WTC11 (cell line): ENCODE measurements around the gene GNAZ. TPM values are rescaled to one million over a fixed set of nuclear protein-coding genes. Genes with fewer than 3 reads are reported as not detected.

Experiments
- ATAC-seq: fragments of 200-7000 bp; cut with Tn5 transposase; 2 replicates; pipeline ENCODE4 v1.10.0; 2021; ENCODE audit warnings: mild to moderate bottlenecking, moderate library complexity
- CTCF ChIA-PET: fragments of 300-600 bp; sonication (Branson Sonifier 250); formaldehyde crosslinking; loops from one replicate; lab custom pipeline; 2021; ENCODE audit warnings: antibody characterized with exemption; lab: Charles Lee
- POLR2A ChIA-PET: fragments of 350-600 bp; sonication (Branson Sonifier 250); formaldehyde crosslinking; loops from one replicate; lab custom pipeline; 2021; ENCODE audit warnings: antibody characterized with exemption; lab: Charles Lee
- DNase-seq: peaks from one replicate; pipeline ENCODE4 v3.0.0; 2021; ENCODE audit warnings: low spot score
- H3K27ac Mint-ChIP-seq: 2 replicates; pipeline ENCODE4 v1.8.0; 2021; ENCODE audit warnings: mixed read lengths
- H3K27me3 Mint-ChIP-seq: 2 replicates; pipeline ENCODE4 v1.8.0; 2021; ENCODE audit warnings: low read depth, mild to moderate bottlenecking, moderate library complexity, mixed read lengths
- H3K36me3 Mint-ChIP-seq: 2 replicates; pipeline ENCODE4 v1.8.0; 2021; ENCODE audit warnings: mixed read lengths
- H3K4me1 Mint-ChIP-seq: 2 replicates; pipeline ENCODE4 v1.8.0; 2022; ENCODE audit warnings: mixed read lengths
- H3K4me3 Mint-ChIP-seq: 2 replicates; pipeline ENCODE4 v1.8.0; 2021; ENCODE audit warnings: mild to moderate bottlenecking, moderate library complexity, mixed read lengths
- H3K9me3 Mint-ChIP-seq: 2 replicates; pipeline ENCODE4 v1.8.0; 2021; ENCODE audit warnings: mixed read lengths
- ATF1 ChIP-seq: sonication (generic); formaldehyde crosslinking; IDR thresholded peaks from 2 replicates; pipeline ENCODE4 v1.8.1; 2023; ENCODE audit warnings: mild to moderate bottlenecking, moderate library complexity, missing genetic modification reagents
- CREB1 ChIP-seq: sonication (generic); formaldehyde crosslinking; IDR thresholded peaks from 2 replicates; pipeline ENCODE4 v1.8.0; 2023; ENCODE audit warnings: mild to moderate bottlenecking, missing genetic modification reagents
- CREM ChIP-seq: sonication (generic); formaldehyde crosslinking; IDR thresholded peaks from 2 replicates; pipeline ENCODE4 v1.8.1; 2022; ENCODE audit warnings: mild to moderate bottlenecking, missing genetic modification reagents, moderate library complexity
- FOXP1 ChIP-seq: sonication (generic); formaldehyde crosslinking; IDR thresholded peaks from 2 replicates; pipeline ENCODE4 v1.8.0; 2022; ENCODE audit warnings: missing genetic modification reagents, mild to moderate bottlenecking, moderate library complexity, borderline replicate concordance
- GABPB1 ChIP-seq: sonication (generic); formaldehyde crosslinking; IDR thresholded peaks from 2 replicates; pipeline ENCODE4 v1.8.1; 2023; ENCODE audit warnings: mild to moderate bottlenecking, missing genetic modification reagents
- HMGA2 ChIP-seq: fragments of 250-450 bp; sonication (Bioruptor Pico); IDR thresholded peaks from 2 replicates; pipeline ENCODE4 v1.4.0; 2021; ENCODE audit warnings: mild to moderate bottlenecking, moderate library complexity
- JAZF1 ChIP-seq: fragments of 250-450 bp; sonication (Bioruptor Pico); IDR thresholded peaks from 2 replicates; pipeline ENCODE4 v1.9.0; 2021; ENCODE audit warnings: moderate library complexity, mild to moderate bottlenecking, inconsistent platforms
- NFE2L1 ChIP-seq: sonication (generic); formaldehyde crosslinking; IDR thresholded peaks from 2 replicates; pipeline ENCODE4 v1.8.1; 2023; ENCODE audit warnings: missing genetic modification reagents
- NR3C1 ChIP-seq: sonication (generic); formaldehyde crosslinking; conservative IDR thresholded peaks from 2 replicates; pipeline ENCODE4 v1.8.1; 2023; ENCODE audit warnings: low read depth, mild to moderate bottlenecking, missing genetic modification reagents
- PRRX2 ChIP-seq: fragments of 250-450 bp; sonication (Bioruptor Pico); IDR thresholded peaks from 2 replicates; pipeline ENCODE4 v1.8.0; 2021; ENCODE audit warnings: mild to moderate bottlenecking
- RELA ChIP-seq: sonication (generic); formaldehyde crosslinking; IDR thresholded peaks from 2 replicates; pipeline ENCODE4 v1.8.1; 2022; ENCODE audit warnings: missing genetic modification reagents, mild to moderate bottlenecking, borderline replicate concordance
- TCF7 ChIP-seq: sonication (generic); formaldehyde crosslinking; IDR thresholded peaks from 2 replicates; pipeline ENCODE4 v1.8.0; 2022; ENCODE audit warnings: mild to moderate bottlenecking, low read depth, missing genetic modification reagents, moderate library complexity
- ZBTB21 ChIP-seq: sonication (generic); formaldehyde crosslinking; IDR thresholded peaks from 2 replicates; pipeline ENCODE4 v1.8.1; 2023; ENCODE audit warnings: mild to moderate bottlenecking, missing genetic modification reagents, borderline replicate concordance
- ZNF138 ChIP-seq: sonication (generic); formaldehyde crosslinking; conservative IDR thresholded peaks from 2 replicates; pipeline ENCODE4 v1.8.1; 2022; ENCODE audit warnings: mild to moderate bottlenecking, moderate library complexity, missing genetic modification reagents
- ZNF219 ChIP-seq: sonication (generic); formaldehyde crosslinking; IDR thresholded peaks from 2 replicates; pipeline ENCODE4 v1.8.0; 2023; ENCODE audit warnings: missing genetic modification reagents, mild to moderate bottlenecking, borderline replicate concordance
- ZNF416 ChIP-seq: fragments of 250-450 bp; sonication (Bioruptor Pico); IDR thresholded peaks from 2 replicates; pipeline ENCODE4 v1.9.0; 2021; ENCODE audit warnings: mild to moderate bottlenecking, inconsistent platforms
- ZNF671 ChIP-seq: fragments of 250-450 bp; sonication (Bioruptor Pico); IDR thresholded peaks from 2 replicates; pipeline ENCODE4 v1.8.0; 2021; ENCODE audit warnings: mild to moderate bottlenecking
- total RNA-seq: library from RNA; stranded (reverse); gene quantifications from 3 replicates; pipeline ENCODE4 v1.2.3, GENCODE V29; 2021
- TF ChIP-seq, protein P1 (sequence below): sonication (generic); formaldehyde crosslinking; IDR thresholded peaks from 2 replicates; pipeline ENCODE4 v1.8.0; 2023; ENCODE audit warnings: mild to moderate bottlenecking, missing genetic modification reagents
- TF ChIP-seq, protein P2 (sequence below): sonication (generic); formaldehyde crosslinking; IDR thresholded peaks from 2 replicates; pipeline ENCODE4 v1.8.0; 2022; ENCODE audit warnings: missing genetic modification reagents
- TF ChIP-seq, protein P3 (sequence below): fragments of 250-450 bp; sonication (Bioruptor Pico); IDR thresholded peaks from 2 replicates; pipeline ENCODE4 v1.9.0; 2021; ENCODE audit warnings: moderate library complexity, mild to moderate bottlenecking, inconsistent platforms, borderline replicate concordance
- TF ChIP-seq, protein P4 (sequence below): sonication (generic); formaldehyde crosslinking; IDR thresholded peaks from 2 replicates; pipeline ENCODE4 v1.8.0; 2022; ENCODE audit warnings: mild to moderate bottlenecking, missing genetic modification reagents

The GNAZ gene
- total RNA-seq, 1 experiment from 2014 or later: 9.9 TPM

DNA sequence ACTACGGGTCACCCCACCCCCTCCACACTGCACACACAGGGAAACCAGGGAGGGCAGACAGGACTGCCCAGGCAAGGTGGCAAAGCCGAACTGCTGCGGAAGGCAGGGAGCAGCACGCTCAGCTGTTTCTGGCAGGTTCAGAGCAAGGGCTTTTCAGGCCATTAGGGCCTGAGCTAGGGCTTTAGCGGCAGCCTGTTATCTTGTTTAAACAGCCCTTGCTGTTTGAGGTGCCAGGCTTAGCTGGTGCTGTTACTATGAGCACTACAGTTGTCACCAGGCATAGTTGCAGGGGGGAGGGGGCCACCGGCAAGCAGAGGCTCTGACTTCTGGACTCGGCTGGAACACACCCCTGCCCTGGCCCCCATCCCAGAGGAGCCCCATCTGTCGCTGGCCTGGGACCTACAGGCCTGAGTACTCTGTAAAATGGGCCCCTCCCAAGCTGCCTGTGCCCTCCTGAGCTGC lies 36.6 kb downstream of the GNAZ start:
- ATAC-seq: no peak

DNA sequence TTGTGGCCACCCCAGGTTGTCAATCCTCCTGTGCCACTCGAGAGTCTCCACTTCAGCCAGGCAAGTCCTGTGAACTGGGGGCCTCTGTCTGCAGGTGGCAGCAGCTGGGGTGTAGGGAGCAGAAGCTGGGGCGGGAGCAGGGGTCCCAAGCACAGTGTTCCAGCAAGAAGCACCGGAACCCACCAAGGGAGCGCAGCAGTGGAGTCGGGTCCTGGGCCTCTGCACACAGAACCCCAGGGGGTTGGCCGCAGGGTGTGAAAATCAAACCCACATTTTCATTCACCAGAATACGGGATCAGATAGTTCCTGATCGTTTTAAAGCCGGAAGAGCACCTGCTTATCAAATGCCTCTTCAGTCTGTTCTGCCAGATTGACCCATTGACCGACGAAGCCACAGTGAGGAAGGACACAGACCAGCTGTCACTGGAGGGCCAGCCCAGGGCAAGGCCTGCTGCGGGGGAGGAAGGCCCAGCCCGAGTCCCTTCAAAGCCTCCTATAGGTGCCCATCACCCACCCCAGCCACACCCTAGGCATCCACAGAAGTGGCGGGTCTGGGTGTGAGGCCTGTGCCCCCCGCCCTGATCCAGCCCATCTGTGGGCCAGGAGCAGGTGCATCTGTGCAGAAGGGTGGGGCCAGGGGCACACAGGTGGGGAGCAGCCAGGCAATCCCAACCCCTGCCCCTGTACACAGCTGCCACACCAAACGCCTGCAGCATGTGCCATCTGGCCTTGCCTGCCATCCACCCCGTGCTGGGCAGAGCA lies 37.3 kb downstream of the GNAZ start:
- TF ChIP-seq FOXP1 (CRISPR knock-in tag) (no peak), TCF7 (no peak)
- CTCF ChIA-PET: interaction anchor here (0.5 to 2.9 kb wide), 2 partner anchors 27 to 148 kb away, joined by 3 to 9 read pairs; no protein-coding TSS in a partner anchor
- no peaks in the 10 kb centered on the region for H3K36me3 Mint-ChIP-seq
- DNase-seq: no peak
- H3K27ac Mint-ChIP-seq: no peak overlapping the region
- H3K9me3 Mint-ChIP-seq: no peaks in the 10 kb centered on the region
- POLR2A ChIA-PET: no interaction called here
- H3K27me3 Mint-ChIP-seq: no peaks in the 10 kb centered on the region
- no peak for ATAC-seq
- H3K4me1 Mint-ChIP-seq: no peaks in the 10 kb centered on the region
- no peak overlapping the region for H3K4me3 Mint-ChIP-seq

More for the DNA sequence above, 36.6 kb downstream of the GNAZ start:
- TF ChIP-seq ZNF416 (CRISPR knock-in tag): no peak
- TF ChIP-seq, protein P1, sequence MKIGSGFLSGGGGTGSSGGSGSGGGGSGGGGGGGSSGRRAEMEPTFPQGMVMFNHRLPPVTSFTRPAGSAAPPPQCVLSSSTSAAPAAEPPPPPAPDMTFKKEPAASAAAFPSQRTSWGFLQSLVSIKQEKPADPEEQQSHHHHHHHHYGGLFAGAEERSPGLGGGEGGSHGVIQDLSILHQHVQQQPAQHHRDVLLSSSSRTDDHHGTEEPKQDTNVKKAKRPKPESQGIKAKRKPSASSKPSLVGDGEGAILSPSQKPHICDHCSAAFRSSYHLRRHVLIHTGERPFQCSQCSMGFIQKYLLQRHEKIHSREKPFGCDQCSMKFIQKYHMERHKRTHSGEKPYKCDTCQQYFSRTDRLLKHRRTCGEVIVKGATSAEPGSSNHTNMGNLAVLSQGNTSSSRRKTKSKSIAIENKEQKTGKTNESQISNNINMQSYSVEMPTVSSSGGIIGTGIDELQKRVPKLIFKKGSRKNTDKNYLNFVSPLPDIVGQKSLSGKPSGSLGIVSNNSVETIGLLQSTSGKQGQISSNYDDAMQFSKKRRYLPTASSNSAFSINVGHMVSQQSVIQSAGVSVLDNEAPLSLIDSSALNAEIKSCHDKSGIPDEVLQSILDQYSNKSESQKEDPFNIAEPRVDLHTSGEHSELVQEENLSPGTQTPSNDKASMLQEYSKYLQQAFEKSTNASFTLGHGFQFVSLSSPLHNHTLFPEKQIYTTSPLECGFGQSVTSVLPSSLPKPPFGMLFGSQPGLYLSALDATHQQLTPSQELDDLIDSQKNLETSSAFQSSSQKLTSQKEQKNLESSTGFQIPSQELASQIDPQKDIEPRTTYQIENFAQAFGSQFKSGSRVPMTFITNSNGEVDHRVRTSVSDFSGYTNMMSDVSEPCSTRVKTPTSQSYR: no peak
- Mint-ChIP-seq H3K4me3 (no peak overlapping the region), H3K4me1 (no peaks in the 10 kb centered on the region), H3K27me3 (no peaks in the 10 kb centered on the region), H3K27ac (no peak overlapping the region), H3K36me3 (no peaks in the 10 kb centered on the region), H3K9me3 (no peaks in the 10 kb centered on the region)
- no peak for DNase-seq
- CTCF ChIA-PET: interaction anchor here (2.0 kb wide), 1 partner anchor 147 kb away, joined by 8 read pairs; no protein-coding TSS in a partner anchor
- POLR2A ChIA-PET: no interaction called here

DNA sequence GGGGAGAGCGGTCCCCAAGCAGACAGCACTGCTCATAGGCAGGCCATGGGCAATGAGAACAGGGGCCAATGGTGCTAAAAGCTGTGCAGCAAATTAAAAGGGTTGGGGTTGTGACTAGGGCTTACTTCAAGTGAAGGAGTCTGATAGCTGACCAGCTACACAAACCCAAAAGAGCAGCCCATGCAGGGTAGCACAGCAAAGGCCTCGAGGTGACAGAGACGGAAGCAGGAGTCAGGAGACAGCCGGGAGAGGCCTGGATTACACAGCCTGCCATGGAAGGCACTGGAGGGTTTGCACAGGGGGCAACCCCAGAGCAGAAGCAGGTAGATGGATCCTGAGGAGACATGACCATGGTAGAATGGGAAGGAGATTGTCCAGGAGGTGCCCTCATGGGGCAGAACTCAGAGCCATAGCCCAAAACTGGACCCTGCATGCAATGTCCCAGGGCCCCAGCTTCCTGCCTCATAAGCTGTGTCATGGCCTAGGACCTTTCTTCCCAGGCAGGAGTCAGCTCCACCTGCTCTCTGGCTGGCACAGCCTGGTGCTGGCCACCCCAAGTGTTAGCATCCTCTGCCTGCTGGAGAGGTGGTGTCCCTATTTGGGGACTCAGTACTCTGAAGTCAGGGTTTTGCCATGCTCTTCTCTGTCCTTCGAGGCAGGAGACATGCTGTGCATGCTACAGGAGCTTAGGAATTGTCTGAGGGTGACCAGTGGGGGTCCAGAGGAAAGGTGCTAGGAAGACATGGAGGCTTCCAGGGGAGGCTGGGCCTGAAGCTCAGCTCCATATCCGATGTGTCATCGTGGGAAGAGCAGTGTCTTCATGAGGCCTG lies 38.1 kb downstream of the GNAZ start:
- Mint-ChIP-seq H3K27ac (0 out of 2 replicates have a peak overlapping the region, but pooled peaks have one; percentile 49), H3K4me1 (no peaks in the 10 kb centered on the region), H3K4me3 (no peak overlapping the region), H3K9me3 (no peaks in the 10 kb centered on the region), H3K27me3 (no peaks in the 10 kb centered on the region), H3K36me3 (no peaks in the 10 kb centered on the region)
- ChIA-PET POLR2A (interaction anchor here (0.6 kb wide), 1 partner anchor 333 kb away, joined by 3 read pairs; no protein-coding TSS in a partner anchor), CTCF (interaction anchor here (1.0 to 2.9 kb wide), 2 partner anchors 20 to 149 kb away, joined by 3 to 9 read pairs; no protein-coding TSS in a partner anchor)
- TF ChIP-seq ZBTB21 (CRISPR knock-in tag) (no peak), GABPB1 (CRISPR knock-in tag) (no peak), ZNF671 (CRISPR knock-in tag) (no peak), JAZF1 (CRISPR knock-in tag) (no peak), RELA (CRISPR knock-in tag) (no peak), CREB1 (CRISPR knock-in tag) (no peak), CREM (CRISPR knock-in tag) (no peak), ZNF138 (CRISPR knock-in tag) (no peak), NFE2L1 (CRISPR knock-in tag) (no peak), ATF1 (no peak), PRRX2 (CRISPR knock-in tag) (no peak), TCF7 (no peak), ZNF219 (CRISPR knock-in tag) (no peak), HMGA2 (CRISPR knock-in tag) (no peak), ZNF416 (CRISPR knock-in tag) (no peak), NR3C1 (CRISPR knock-in tag) (no peak)
- TF ChIP-seq, protein P2, sequence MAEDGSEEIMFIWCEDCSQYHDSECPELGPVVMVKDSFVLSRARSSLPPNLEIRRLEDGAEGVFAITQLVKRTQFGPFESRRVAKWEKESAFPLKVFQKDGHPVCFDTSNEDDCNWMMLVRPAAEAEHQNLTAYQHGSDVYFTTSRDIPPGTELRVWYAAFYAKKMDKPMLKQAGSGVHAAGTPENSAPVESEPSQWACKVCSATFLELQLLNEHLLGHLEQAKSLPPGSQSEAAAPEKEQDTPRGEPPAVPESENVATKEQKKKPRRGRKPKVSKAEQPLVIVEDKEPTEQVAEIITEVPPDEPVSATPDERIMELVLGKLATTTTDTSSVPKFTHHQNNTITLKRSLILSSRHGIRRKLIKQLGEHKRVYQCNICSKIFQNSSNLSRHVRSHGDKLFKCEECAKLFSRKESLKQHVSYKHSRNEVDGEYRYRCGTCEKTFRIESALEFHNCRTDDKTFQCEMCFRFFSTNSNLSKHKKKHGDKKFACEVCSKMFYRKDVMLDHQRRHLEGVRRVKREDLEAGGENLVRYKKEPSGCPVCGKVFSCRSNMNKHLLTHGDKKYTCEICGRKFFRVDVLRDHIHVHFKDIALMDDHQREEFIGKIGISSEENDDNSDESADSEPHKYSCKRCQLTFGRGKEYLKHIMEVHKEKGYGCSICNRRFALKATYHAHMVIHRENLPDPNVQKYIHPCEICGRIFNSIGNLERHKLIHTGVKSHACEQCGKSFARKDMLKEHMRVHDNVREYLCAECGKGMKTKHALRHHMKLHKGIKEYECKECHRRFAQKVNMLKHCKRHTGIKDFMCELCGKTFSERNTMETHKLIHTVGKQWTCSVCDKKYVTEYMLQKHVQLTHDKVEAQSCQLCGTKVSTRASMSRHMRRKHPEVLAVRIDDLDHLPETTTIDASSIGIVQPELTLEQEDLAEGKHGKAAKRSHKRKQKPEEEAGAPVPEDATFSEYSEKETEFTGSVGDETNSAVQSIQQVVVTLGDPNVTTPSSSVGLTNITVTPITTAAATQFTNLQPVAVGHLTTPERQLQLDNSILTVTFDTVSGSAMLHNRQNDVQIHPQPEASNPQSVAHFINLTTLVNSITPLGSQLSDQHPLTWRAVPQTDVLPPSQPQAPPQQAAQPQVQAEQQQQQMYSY (CRISPR knock-in tag): no peak
- TF ChIP-seq, protein P3, sequence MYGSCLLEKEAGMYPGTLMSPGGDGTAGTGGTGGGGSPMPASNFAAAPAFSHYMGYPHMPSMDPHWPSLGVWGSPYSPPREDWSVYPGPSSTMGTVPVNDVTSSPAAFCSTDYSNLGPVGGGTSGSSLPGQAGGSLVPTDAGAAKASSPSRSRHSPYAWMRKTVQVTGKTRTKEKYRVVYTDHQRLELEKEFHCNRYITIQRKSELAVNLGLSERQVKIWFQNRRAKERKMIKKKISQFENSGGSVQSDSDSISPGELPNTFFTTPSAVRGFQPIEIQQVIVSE: no peak
- TF ChIP-seq, protein P4, sequence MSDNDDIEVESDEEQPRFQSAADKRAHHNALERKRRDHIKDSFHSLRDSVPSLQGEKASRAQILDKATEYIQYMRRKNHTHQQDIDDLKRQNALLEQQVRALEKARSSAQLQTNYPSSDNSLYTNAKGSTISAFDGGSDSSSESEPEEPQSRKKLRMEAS (CRISPR knock-in tag): no peak
- no peak for DNase-seq
- no peak for ATAC-seq
